Natural killer cell (primary cell): ENCODE data around the gene SIGLEC6. TPM values are rescaled to one million over a fixed set of nuclear protein-coding genes. Genes with fewer than 3 reads are reported as not detected.

Source experiments
- ATAC-seq, 3 donors: fragments of 150-1000 bp in 2 of 3; fragments of 200-7000 bp in 1 of 3; cut with Tn5 transposase; 1 replicate in 1 of 3; 2 replicates in 2 of 3; pipeline ENCODE4 v1.10.0; 2021; ENCODE audit warnings: mild to moderate bottlenecking in 2 of 3, moderate library complexity in 2 of 3
- DNase-seq, 2 donors: peaks; one replicate each; pipeline versions ENCODE4 v3.0.0 to v3.0.0-alpha.2; 2013 to 2021; ENCODE audit warnings: mixed read lengths in 1 of 2
- H3K27ac ChIP-seq: one replicate; pipeline ENCODE4 v1.5.1; 2013; ENCODE audit warnings: mild to moderate bottlenecking, low read length
- H3K27me3 ChIP-seq: one replicate; pipeline ENCODE4 v1.6.1; 2013; ENCODE audit warnings: low read length; ENCODE audit not compliant: control insufficient read depth, insufficient read depth
- H3K36me3 ChIP-seq: one replicate; pipeline ENCODE4 v1.6.1; 2013; ENCODE audit warnings: low read length; ENCODE audit not compliant: control insufficient read depth, insufficient read depth
- H3K4me1 ChIP-seq: one replicate; pipeline ENCODE4 v1.6.1; 2013; ENCODE audit warnings: low read length; ENCODE audit not compliant: control insufficient read depth, insufficient read depth
- H3K4me3 ChIP-seq: one replicate; pipeline ENCODE4 v1.5.1; 2013; ENCODE audit warnings: low read length
- H3K9me3 ChIP-seq: one replicate; pipeline ENCODE4 v1.6.1; 2013; ENCODE audit warnings: low read length; ENCODE audit not compliant: control insufficient read depth, insufficient read depth
- H3K27ac Mint-ChIP-seq, 2 donors: one replicate each; pipeline ENCODE4 v1.8.0; 2022; ENCODE audit warnings: mild to moderate bottlenecking in 2 of 2, mixed read lengths in 2 of 2, moderate library complexity in 1 of 2
- H3K27me3 Mint-ChIP-seq, 2 donors: one replicate each; pipeline ENCODE4 v1.8.0; 2022; ENCODE audit warnings: low read depth in 2 of 2, mixed read lengths in 2 of 2
- H3K36me3 Mint-ChIP-seq: one replicate; pipeline ENCODE4 v1.8.0; 2022; ENCODE audit warnings: mixed read lengths
- H3K4me1 Mint-ChIP-seq, 2 donors: one replicate each; pipeline ENCODE4 v1.8.0; 2022; ENCODE audit warnings: mixed read lengths in 2 of 2
- H3K4me3 Mint-ChIP-seq: one replicate; pipeline ENCODE4 v1.8.0; 2022; ENCODE audit warnings: mild to moderate bottlenecking, moderate library complexity, mixed read lengths
- H3K9me3 Mint-ChIP-seq, 2 donors: one replicate each; pipeline ENCODE4 v1.8.0; 2022; ENCODE audit warnings: mixed read lengths in 2 of 2
- CTCF ChIP-seq: fragments of 200-600 bp; IDR thresholded peaks from one replicate; pipeline ENCODE4 v1.8.0; 2022; ENCODE audit warnings: antibody characterized with exemption
- WGBS: methylation state at CpG from one replicate; pipeline ENCODE4 v1.1.7; 2013; ENCODE audit warnings: missing lambda C conversion rate; ENCODE audit not compliant: insufficient coverage; 5-methylcytosine and 5-hydroxymethylcytosine counted together
- intact Hi-C: fragments of 100-400 bp; cut with micrococcal nuclease; formaldehyde crosslinking; loops from one replicate; pipeline ENCODE4 v1.14.2; 2022
- total RNA-seq, 4 donors: library from RNA; stranded (reverse); fragments of 120-200 nt in 1 of 4; gene quantifications; one replicate each; pipeline versions ENCODE4 v1.2.3 to v1.2.4, GENCODE V29; 2013 to 2022

SIGLEC6 gene
- total RNA-seq, 3 donors from 2014 or later (not counting 1 experiment from before 2014, with no cell fraction given): 0.25 to 2.4 (median 0.59) TPM

GRCh38 chr19:51478381-51479234 lies 52.9 kb downstream of the SIGLEC6 start, which contains the start of gene CEACAM18:
CEACAM18 (plus strand) TSS chr19:51478539.
- ATAC-seq (no peak), DNase-seq (no peak)
- no peaks in the 10 kb centered on the region for H3K36me3 ChIP-seq
- Mint-ChIP-seq H3K4me3 (no peak within 1 kb of the TSS), H3K36me3 (no peaks in the 10 kb centered on the region), H3K27me3 (peaks cover 18 to 33% of the 10 kb centered on the region in 2 donors), H3K4me1 (no peaks in the 10 kb centered on the region), H3K9me3 (no peaks in the 10 kb centered on the region), H3K27ac (no peak within 1 kb of the TSS)
- no peak within 1 kb of the TSS for H3K4me3 ChIP-seq
- no peaks in the 10 kb centered on the region for H3K27me3 ChIP-seq
- TF ChIP-seq CTCF: no peak
- intact Hi-C loops: no loop called here
- no peak within 1 kb of the TSS for H3K27ac ChIP-seq
- no peaks in the 10 kb centered on the region for H3K4me1 ChIP-seq
- H3K9me3 ChIP-seq: no peaks in the 10 kb centered on the region
- 70% methylated on average over 16 of the region's 17 CpGs for WGBS

GRCh38 chr19:51477344-51477743 lies 54.1 kb downstream of the SIGLEC6 start:
- Histone ChIP-seq H3K9me3 (no peaks in the 10 kb centered on the region), H3K27ac (no peak overlapping the region), H3K4me3 (no peak overlapping the region), H3K36me3 (no peaks in the 10 kb centered on the region), H3K27me3 (no peaks in the 10 kb centered on the region), H3K4me1 (no peaks in the 10 kb centered on the region)
- intact Hi-C loops: no loop called here
- no peak overlapping the region for H3K4me3 Mint-ChIP-seq
- ATAC-seq: no peak
- peaks cover 30 to 34% of the 10 kb centered on the region in 2 donors for H3K27me3 Mint-ChIP-seq
- no peak for TF ChIP-seq CTCF
- no peaks in the 10 kb centered on the region for H3K36me3 Mint-ChIP-seq
- no peak for DNase-seq
- no peaks in the 10 kb centered on the region for H3K9me3 Mint-ChIP-seq
- H3K27ac Mint-ChIP-seq: no peak overlapping the region
- H3K4me1 Mint-ChIP-seq: peaks cover 0 to 7% of the 10 kb centered on the region in 2 donors
- 79% methylated on average over 5 of the region's 5 CpGs for WGBS

GRCh38 chr19:51476164-51476563 lies 55.3 kb downstream of the SIGLEC6 start:
- DNase-seq (no peak), ATAC-seq (no peak)
- intact Hi-C loops: no loop called here
- WGBS: 89% methylated on average over 3 of the region's 3 CpGs
- Mint-ChIP-seq H3K9me3 (no peaks in the 10 kb centered on the region), H3K4me3 (no peak overlapping the region), H3K4me1 (peaks cover 0 to 7% of the 10 kb centered on the region in 2 donors), H3K27ac (no peak overlapping the region), H3K27me3 (peaks cover 29 to 32% of the 10 kb centered on the region in 2 donors), H3K36me3 (no peaks in the 10 kb centered on the region)
- no peaks in the 10 kb centered on the region for H3K36me3 ChIP-seq
- TF ChIP-seq CTCF: no peak
- no peaks in the 10 kb centered on the region for H3K9me3 ChIP-seq
- H3K4me3 ChIP-seq: no peak overlapping the region
- H3K4me1 ChIP-seq: no peaks in the 10 kb centered on the region
- H3K27ac ChIP-seq: no peak overlapping the region
- H3K27me3 ChIP-seq: no peaks in the 10 kb centered on the region
